ENCODE results near the gene UGT1A7. TPM values are rescaled to one million over a fixed set of nuclear protein-coding genes. Genes with fewer than 3 reads are reported as not detected.

Gene UGT1A7
- total RNA-seq, 1 donor: not detected

- no peak for TF ChIP-seq CTCF (IDR thresholded peaks at IDR 0.05; ENCODE audit: insufficient read depth, low read depth, low read length)
- DNase-seq (ENCODE audit: low read depth): peak; percentile 66
Measured at GRCh38 chr2:233764264-233764663, 82.6 kb downstream of the UGT1A7 start.

GRCh38 chr2:233764761-233765160, 83.1 kb downstream of the UGT1A7 start:
- TF ChIP-seq CTCF (IDR thresholded peaks at IDR 0.05; ENCODE audit: insufficient read depth, low read depth, low read length): no peak
- H3K4me3 ChIP-seq (ENCODE audit: low read depth, low read length): no peak overlapping the region
- no peak for DNase-seq (ENCODE audit: low read depth)

More at GRCh38 chr2:233764264-233764663, 82.6 kb downstream of the UGT1A7 start:
- no peak overlapping the region for H3K4me3 ChIP-seq (ENCODE audit: low read depth, low read length)

- TF ChIP-seq CTCF (IDR thresholded peaks at IDR 0.05; ENCODE audit: insufficient read depth, low read depth, low read length): no peak
- H3K4me3 ChIP-seq (ENCODE audit: low read depth, low read length): no peak overlapping the region
- DNase-seq (ENCODE audit: low read depth): no peak
Measured at GRCh38 chr2:233766416-233766815, 84.7 kb downstream of the UGT1A7 start.

- TF ChIP-seq CTCF (IDR thresholded peaks at IDR 0.05; ENCODE audit: insufficient read depth, low read depth, low read length): no peak
- no peak overlapping the region for H3K4me3 ChIP-seq (ENCODE audit: low read depth, low read length)
- no peak for DNase-seq (ENCODE audit: low read depth)
Measured at GRCh38 chr2:233768076-233768475, 86.4 kb downstream of the UGT1A7 start.

GRCh38 chr2:233769260-233769659, 87.6 kb downstream of the UGT1A7 start:
- H3K4me3 ChIP-seq (ENCODE audit: low read depth, low read length): no peak overlapping the region
- no peak for DNase-seq (ENCODE audit: low read depth)
- no peak for TF ChIP-seq CTCF (IDR thresholded peaks at IDR 0.05; ENCODE audit: insufficient read depth, low read depth, low read length)

- no peak for DNase-seq (ENCODE audit: low read depth)
- TF ChIP-seq CTCF (IDR thresholded peaks at IDR 0.05; ENCODE audit: insufficient read depth, low read depth, low read length): no peak
- H3K4me3 ChIP-seq (ENCODE audit: low read depth, low read length): no peak overlapping the region
Measured at GRCh38 chr2:233772153-233772552, 90.5 kb downstream of the UGT1A7 start.

GRCh38 chr2:233772583-233772982, 90.9 kb downstream of the UGT1A7 start:
- no peak overlapping the region for H3K4me3 ChIP-seq (ENCODE audit: low read depth, low read length)
- no peak for DNase-seq (ENCODE audit: low read depth)
- no peak for TF ChIP-seq CTCF (IDR thresholded peaks at IDR 0.05; ENCODE audit: insufficient read depth, low read depth, low read length)

All from fibroblast of villous mesenchyme (primary cell).